IMR-90 (cell line): ENCODE results near the gene FUBP1.

Source experiments
- BHLHE40 ChIP-seq: fragments of 150-350 bp; IDR thresholded peaks from 2 replicates; pipeline ENCODE4 v1.6.1; 2016; ENCODE audit warnings: mild to moderate bottlenecking, low read depth, low read length
- POLR2A ChIP-seq: IDR thresholded peaks from 2 replicates; pipeline ENCODE4 v1.6.1; 2012; ENCODE audit warnings: mild to moderate bottlenecking, low read depth, low read length
- RAD21 ChIP-seq: IDR thresholded peaks from 2 replicates; pipeline ENCODE4 v1.6.1; 2012; ENCODE audit warnings: low read length, improper control_type of control experiment
- RFX5 ChIP-seq: IDR thresholded peaks from 2 replicates; pipeline ENCODE4 v1.8.0; 2012; ENCODE audit warnings: low read depth, mild to moderate bottlenecking, low read length, moderate library complexity
- SMC3 ChIP-seq: fragments of 150-350 bp; IDR thresholded peaks from 2 replicates; pipeline ENCODE4 v1.6.1; 2016; ENCODE audit warnings: low read depth, mild to moderate bottlenecking, antibody characterized with exemption, low read length, moderate library complexity
- USF2 ChIP-seq: fragments of 150-350 bp; IDR thresholded peaks from 2 replicates; pipeline ENCODE4 v1.6.1; 2017; ENCODE audit warnings: mild to moderate bottlenecking, antibody characterized with exemption, low read length, low read depth
- TF ChIP-seq, protein P1 (sequence below): conservative IDR thresholded peaks from 2 replicates; pipeline ENCODE4 v1.5.1; 2012; ENCODE audit warnings: mild to moderate bottlenecking, low read depth, low read length, improper control_type of control experiment

GRCh38 chr1:77958391-77958790, 20.5 kb downstream of the FUBP1 start:
- TF ChIP-seq, protein P1, sequence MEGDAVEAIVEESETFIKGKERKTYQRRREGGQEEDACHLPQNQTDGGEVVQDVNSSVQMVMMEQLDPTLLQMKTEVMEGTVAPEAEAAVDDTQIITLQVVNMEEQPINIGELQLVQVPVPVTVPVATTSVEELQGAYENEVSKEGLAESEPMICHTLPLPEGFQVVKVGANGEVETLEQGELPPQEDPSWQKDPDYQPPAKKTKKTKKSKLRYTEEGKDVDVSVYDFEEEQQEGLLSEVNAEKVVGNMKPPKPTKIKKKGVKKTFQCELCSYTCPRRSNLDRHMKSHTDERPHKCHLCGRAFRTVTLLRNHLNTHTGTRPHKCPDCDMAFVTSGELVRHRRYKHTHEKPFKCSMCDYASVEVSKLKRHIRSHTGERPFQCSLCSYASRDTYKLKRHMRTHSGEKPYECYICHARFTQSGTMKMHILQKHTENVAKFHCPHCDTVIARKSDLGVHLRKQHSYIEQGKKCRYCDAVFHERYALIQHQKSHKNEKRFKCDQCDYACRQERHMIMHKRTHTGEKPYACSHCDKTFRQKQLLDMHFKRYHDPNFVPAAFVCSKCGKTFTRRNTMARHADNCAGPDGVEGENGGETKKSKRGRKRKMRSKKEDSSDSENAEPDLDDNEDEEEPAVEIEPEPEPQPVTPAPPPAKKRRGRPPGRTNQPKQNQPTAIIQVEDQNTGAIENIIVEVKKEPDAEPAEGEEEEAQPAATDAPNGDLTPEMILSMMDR, result no peak
- no peak for TF ChIP-seq USF2
- TF ChIP-seq RFX5, result no peak
- no peak for TF ChIP-seq SMC3
- TF ChIP-seq BHLHE40, result no peak
- no peak for TF ChIP-seq POLR2A
- TF ChIP-seq RAD21, result no peak
